ENCODE data around the gene BDNF. TPM values are rescaled to one million over a fixed set of nuclear protein-coding genes. Genes with fewer than 3 reads are reported as not detected.

Gene BDNF
- total and polyA plus RNA-seq, 2 of the 8 experiments (the other 6 are each of a cell fraction or from before 2014, with no cell fraction given): 2.4 to 5.4 TPM

GRCh38 chr11:27625347-27625912 lies 74.8 kb downstream of the BDNF start:
- H4K8ac ChIP-seq (ENCODE audit: extremely low read depth, insufficient read depth, low read length): no peak overlapping the region
- POLR2A ChIA-PET (ENCODE audit: partially characterized antibody): interaction anchor here (0.6 to 13.3 kb wide), 23 partner anchors 13 to 1353 kb away, joined by 3 to 208 read pairs (median 4); partner anchors contain the start of gene BDNF
- H3K27me3 ChIP-seq (replicated peaks in 1 of 4; ENCODE audit: control insufficient read depth in 3 of 4, extremely low read depth in 1 of 4, insufficient read depth in 3 of 4, low read length in 3 of 4): no peaks in the 10 kb centered on the region
- 0% methylated on average over 1 of the region's 1 CpG; no CpG with 5 or more reads in 1 of the 2 experiments for WGBS, 2 experiments (ENCODE audit: extremely low coverage in 1 of 2, insufficient coverage in 1 of 2, insufficient read length in 1 of 2, insufficient replicate concordance in 2 of 2, low coverage in 1 of 2, low lambda C conversion rate in 2 of 2, missing lambda C conversion rate in 1 of 2)
- H3K9me3 ChIP-seq (ENCODE audit: insufficient read depth in 2 of 2, low read depth in 1 of 2, low read length in 1 of 2): no peaks in the 10 kb centered on the region
- no peak overlapping the region for H3K14ac ChIP-seq (ENCODE audit: insufficient read length)
- peaks cover 9% of the 10 kb centered on the region; the same call in 1 of the 2 replicates for H3K79me1 ChIP-seq (ENCODE audit: low read depth, low read length)
- H3K4me3 ChIP-seq (ENCODE audit: extremely low read depth in 1 of 4, insufficient read depth in 2 of 4, low read depth in 3 of 4, low read length in 4 of 4): no peak overlapping the region
- no peak overlapping the region for H3K23ac ChIP-seq (ENCODE audit: insufficient read length)
- no peak overlapping the region for H2AFZ ChIP-seq (ENCODE audit: low read length)
- no peak overlapping the region for H2BK5ac ChIP-seq (ENCODE audit: low read depth, low read length)
- H3K27ac ChIP-seq (ENCODE audit: low read depth, low read length): no peak overlapping the region
- no peak overlapping the region for H2BK20ac ChIP-seq (ENCODE audit: low read length)
- H3K4me1 ChIP-seq (replicated peaks in 1 of 4; ENCODE audit: control insufficient read depth in 3 of 4, insufficient read depth in 4 of 4, low read length in 3 of 4): peaks cover 0 to 18% (median 6%) of the 10 kb centered on the region in 4 experiments; a peak in 3 of 7 replicates
- H2BK15ac ChIP-seq (ENCODE audit: low read length): no peak overlapping the region
- FAIRE-seq (peak; percentile 13), DNase-seq (ENCODE audit: low read depth in 1 of 2, low spot score in 2 of 2) (no peak)
- no peak overlapping the region for H2BK120ac ChIP-seq (replicated peaks; ENCODE audit: low read depth, low read length)
- no peak overlapping the region for H3K18ac ChIP-seq (ENCODE audit: extremely low read depth, low read length)
- H3K23me2 ChIP-seq (ENCODE audit: low read depth, low read length): no peaks in the 10 kb centered on the region; the same call in 1 of the 2 replicates
- no peak overlapping the region for H3K56ac ChIP-seq (replicated peaks; ENCODE audit: insufficient read length, low read depth, low read length)
- TF ChIP-seq POLR2A (IDR thresholded peaks at IDR 0.05; ENCODE audit: control extremely low read depth in 1 of 2, low read depth in 2 of 2, low read length in 2 of 2): peak in 1 of 2 experiments; percentile 51; a peak in 1 of 3 replicates
- TF ChIP-seq POLR2AphosphoS5 (IDR thresholded peaks at IDR 0.05; ENCODE audit: low read depth, low read length): peak; percentile 97
- no peak for TF ChIP-seq MAFK (IDR thresholded peaks at IDR 0.05; ENCODE audit: low read depth, low read length)
- no peak for TF ChIP-seq SIN3A (conservative IDR thresholded peaks at IDR 0.05 in 1 of 2, IDR thresholded peaks at IDR 0.05 in 1 of 2; ENCODE audit: low read depth in 1 of 2, low read length in 2 of 2)
- no peak for TF ChIP-seq CREB1 (IDR thresholded peaks at IDR 0.05)
- no peak for TF ChIP-seq ASH2L (IDR thresholded peaks at IDR 0.05; ENCODE audit: low read length)
- no peak for TF ChIP-seq GTF2F1 (IDR thresholded peaks at IDR 0.05; ENCODE audit: borderline replicate concordance, low read depth, low read length)
- no peak for TF ChIP-seq SUZ12 (IDR thresholded peaks at IDR 0.05; ENCODE audit: low read length)
- TF ChIP-seq RNF2 (IDR thresholded peaks at IDR 0.05; ENCODE audit: borderline replicate concordance, low read depth, low read length, missing control alignments, poor library complexity, severe bottlenecking): no peak
- no peak overlapping the region for H2BK12ac ChIP-seq (ENCODE audit: low read depth, low read length)
- H3K36me3 ChIP-seq (ENCODE audit: control insufficient read depth in 2 of 4, insufficient read depth in 4 of 4, low read length in 3 of 4): peaks cover 23 to 86% (median 46%) of the 10 kb centered on the region in 4 experiments
- peaks cover 9 to 22% of the 10 kb centered on the region in 2 experiments for H4K20me1 ChIP-seq (replicated peaks in 1 of 2; ENCODE audit: control insufficient read depth in 1 of 2, insufficient read depth in 2 of 2, low read length in 2 of 2)
- CTCF ChIA-PET (ENCODE audit: partially characterized antibody): interaction anchor here (1.5 to 1.6 kb wide), 2 partner anchors 10 to 92 kb away, joined by 3 to 5 read pairs; no protein-coding TSS in a partner anchor
- no peak overlapping the region for H3K4ac ChIP-seq (replicated peaks; ENCODE audit: insufficient read length, low read depth, low read length)
- no peak overlapping the region for H3K4me2 ChIP-seq (ENCODE audit: insufficient read depth in 1 of 2, low read depth in 2 of 2, low read length in 2 of 2)
- H3K9ac ChIP-seq (replicated peaks in 1 of 4; ENCODE audit: extremely low read depth in 1 of 4, low read depth in 3 of 4, low read length in 3 of 4): no peak overlapping the region
- H3K79me2 ChIP-seq (ENCODE audit: control insufficient read depth in 1 of 2, insufficient read depth in 2 of 2, low read length in 2 of 2): peaks cover 0 to 24% of the 10 kb centered on the region in 2 experiments; a peak in 3 of 4 replicates
- no peak overlapping the region for H2AK5ac ChIP-seq (ENCODE audit: low read depth, low read length)
- H4K91ac ChIP-seq (replicated peaks; ENCODE audit: insufficient read length, low read length): no peak overlapping the region
- no peak overlapping the region for H4K5ac ChIP-seq (ENCODE audit: insufficient read length, low read depth, low read length)
